CD14-positive monocyte (primary cell): ENCODE data around the gene APOB. TPM values are rescaled to one million over a fixed set of nuclear protein-coding genes. Genes with fewer than 3 reads are reported as not detected.
A peak's percentile ranks its signal among the peaks of the same experiment; 100 is the strongest.

Source experiments
- DNase-seq, 3 donors: peaks; one replicate each; pipeline ENCODE4 v3.0.0-alpha.2; 2011 to 2022
- H2AFZ ChIP-seq: 2 replicates; pipeline ENCODE4 v1.6.0; 2012; ENCODE audit warnings: mild to moderate bottlenecking, low read depth, low read length, inconsistent platforms; ENCODE audit not compliant: insufficient read depth, poor library complexity, severe bottlenecking
- H3K27ac ChIP-seq, 2 donors: 1 replicate in 1 of 2; 2 replicates in 1 of 2; pipeline ENCODE4 v1.5.1; 2012 to 2013; ENCODE audit warnings: low read length in 2 of 2, control low read depth in 1 of 2, inconsistent platforms in 1 of 2, low read depth in 1 of 2, mild to moderate bottlenecking in 1 of 2
- H3K27me3 ChIP-seq, 2 donors: one replicate each; pipeline versions ENCODE4 v1.6.0 to v1.6.1; 2011 to 2013; ENCODE audit warnings: low read length in 2 of 2; ENCODE audit not compliant: control insufficient read depth in 2 of 2, insufficient read depth in 2 of 2
- H3K36me3 ChIP-seq, 2 donors: replicated peaks in 1 of 2; 1 replicate in 1 of 2; 2 replicates in 1 of 2; pipeline versions ENCODE4 v1.5.1 to v1.6.1; 2012 to 2013; ENCODE audit warnings: low read length in 2 of 2, control low read depth in 1 of 2, inconsistent platforms in 1 of 2, mild to moderate bottlenecking in 1 of 2; ENCODE audit not compliant: insufficient read depth in 2 of 2, control insufficient read depth in 1 of 2
- H3K4me1 ChIP-seq, 2 donors: 1 replicate in 1 of 2; 2 replicates in 1 of 2; pipeline versions ENCODE4 v1.5.1 to v1.6.1; 2012 to 2013; ENCODE audit warnings: low read length in 2 of 2, control low read depth in 1 of 2, inconsistent platforms in 1 of 2, mild to moderate bottlenecking in 1 of 2, moderate library complexity in 1 of 2; ENCODE audit not compliant: insufficient read depth in 2 of 2, control insufficient read depth in 1 of 2
- H3K4me2 ChIP-seq: replicated peaks from 2 replicates; pipeline ENCODE3; 2012; ENCODE audit warnings: low read length, moderate library complexity, mild to moderate bottlenecking; ENCODE audit not compliant: poor library complexity, severe bottlenecking; ENCODE audit errors: extremely low read depth
- H3K4me3 ChIP-seq, 3 experiments: fragments of 200-600 bp in 1 of 3; sonication (generic) in 1 of 3; replicated peaks in 1 of 3; 1 replicate in 2 of 3; 2 replicates in 1 of 3; pipeline ENCODE4 v1.5.1; 2011 to 2013; ENCODE audit warnings: low read length in 3 of 3, mild to moderate bottlenecking in 3 of 3, control low read depth in 2 of 3, low read depth in 2 of 3, inconsistent platforms in 1 of 3, moderate library complexity in 1 of 3
- H3K79me2 ChIP-seq: 2 replicates; pipeline ENCODE4 v1.6.0; 2012; ENCODE audit warnings: mild to moderate bottlenecking, control low read depth, inconsistent platforms, low read length, moderate library complexity; ENCODE audit not compliant: insufficient read depth
- H3K9ac ChIP-seq: 2 replicates; pipeline ENCODE4 v1.6.0; 2017; ENCODE audit warnings: low read length, mild to moderate bottlenecking; ENCODE audit not compliant: insufficient read depth, poor library complexity, severe bottlenecking
- H3K9me3 ChIP-seq, 2 donors: replicated peaks in 1 of 2; 1 replicate in 1 of 2; 2 replicates in 1 of 2; pipeline versions ENCODE4 v1.5.1 to v1.6.1; 2012 to 2013; ENCODE audit warnings: low read length in 2 of 2, control low read depth in 1 of 2; ENCODE audit not compliant: control insufficient read depth in 1 of 2, insufficient read depth in 1 of 2
- H4K20me1 ChIP-seq: 2 replicates; pipeline ENCODE4 v1.6.0; 2012; ENCODE audit warnings: mild to moderate bottlenecking, low read length, control low read depth, moderate library complexity; ENCODE audit not compliant: insufficient read depth
- H3K27ac Mint-ChIP-seq, 7 donors: one replicate each; pipeline ENCODE4 v1.8.0; 2020; ENCODE audit warnings: mild to moderate bottlenecking in 7 of 7, mixed read lengths in 7 of 7, moderate library complexity in 6 of 7, inconsistent platforms in 2 of 7
- H3K27me3 Mint-ChIP-seq, 3 donors: one replicate each; pipeline ENCODE4 v1.8.0; 2021 to 2022; ENCODE audit warnings: low read depth in 3 of 3, mild to moderate bottlenecking in 3 of 3, mixed read lengths in 3 of 3, moderate library complexity in 3 of 3, inconsistent platforms in 1 of 3
- H3K36me3 Mint-ChIP-seq, 2 donors: one replicate each; pipeline ENCODE4 v1.8.0; 2020; ENCODE audit warnings: mixed read lengths in 2 of 2, inconsistent platforms in 1 of 2, mild to moderate bottlenecking in 1 of 2
- H3K4me1 Mint-ChIP-seq: one replicate; pipeline ENCODE4 v1.8.0; 2020; ENCODE audit warnings: mild to moderate bottlenecking, mixed read lengths
- H3K4me3 Mint-ChIP-seq, 2 donors: one replicate each; pipeline ENCODE4 v1.8.0; 2020; ENCODE audit warnings: mild to moderate bottlenecking in 2 of 2, mixed read lengths in 2 of 2, moderate library complexity in 1 of 2
- H3K9me3 Mint-ChIP-seq, 7 donors: one replicate each; pipeline ENCODE4 v1.8.0; 2020 to 2022; ENCODE audit warnings: mixed read lengths in 7 of 7, mild to moderate bottlenecking in 6 of 7, moderate library complexity in 6 of 7, inconsistent platforms in 2 of 7
- CTCF ChIP-seq: fragments of 200-600 bp; IDR thresholded peaks from one replicate; pipeline ENCODE4 v1.8.0; 2022; ENCODE audit warnings: antibody characterized with exemption, mild to moderate bottlenecking
- WGBS: methylation state at CpG from one replicate; pipeline ENCODE4 v1.1.5; 2013; ENCODE audit warnings: missing lambda C conversion rate; ENCODE audit not compliant: insufficient coverage; 5-methylcytosine and 5-hydroxymethylcytosine counted together
- intact Hi-C, 2 donors: fragments of 100-400 bp; cut with micrococcal nuclease; formaldehyde crosslinking; loops; one replicate each; pipeline versions ENCODE4 v1.15.0 to v1.15.1; 2023
- polyA plus RNA-seq, 3 donors: library from polyadenylated mRNA; depleted of rRNA in 1 of 3; unstranded in 2 of 3; stranded (reverse) in 1 of 3; fragments of 300-500 nt in 2 of 3; fragments of >200 nt in 1 of 3; fragmentation: Illumina TruSeq in 2 of 3; gene quantifications; 1 replicate in 2 of 3; 2 replicates in 1 of 3; pipeline ENCODE4 v1.2.3, GENCODE V29; 2012 to 2021

The APOB gene
- polyA plus RNA-seq, 3 donors = 0.02 TPM; not detected in 2

DNA sequence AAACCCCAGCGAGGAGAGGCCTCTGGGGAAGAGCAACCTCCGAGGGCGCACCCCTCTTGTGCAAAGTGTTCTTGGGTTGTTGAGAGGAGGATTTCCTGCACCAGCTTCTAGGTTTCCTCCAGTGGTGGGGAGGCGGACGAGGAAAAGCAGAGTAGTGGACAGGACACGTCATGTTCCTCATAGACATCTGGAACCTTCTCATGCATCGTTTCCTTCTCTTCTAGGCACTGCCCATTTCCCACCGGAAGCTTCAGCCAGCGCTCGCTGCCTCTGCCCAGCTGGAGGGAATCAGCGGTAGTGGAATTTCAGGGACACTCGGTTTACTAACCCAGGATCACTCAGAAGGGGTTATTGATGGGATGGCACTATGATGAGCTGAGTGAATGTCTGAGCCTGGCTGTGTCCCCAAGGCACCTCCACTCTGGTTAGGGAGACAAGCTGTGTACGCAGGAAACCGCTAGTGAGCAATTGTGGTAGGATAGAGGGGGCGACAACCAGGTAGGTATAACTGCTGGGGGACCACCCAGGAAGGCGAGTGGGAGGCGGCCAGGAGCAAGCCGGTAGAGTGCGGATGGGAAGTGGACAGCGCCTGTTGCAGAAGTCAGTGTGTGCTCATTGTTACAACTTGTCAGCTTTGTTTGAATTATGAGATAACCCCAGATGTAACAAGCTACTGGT lies 960 bp upstream of the APOB start:
- no peak for TF ChIP-seq CTCF
- Mint-ChIP-seq H3K27me3 (peaks cover 19 to 28% (median 26%) of the 10 kb centered on the region in 3 donors), H3K9me3 (peaks cover 0 to 6% (median 0%) of the 10 kb centered on the region in 7 donors), H3K36me3 (no peaks in the 10 kb centered on the region), H3K4me1 (peaks cover 3% of the 10 kb centered on the region), H3K4me3 (peak overlapping the region in 1 of 2 donors; percentile 6), H3K27ac (no peak overlapping the region)
- DNase-seq = no peak
- H3K9ac ChIP-seq = no peak overlapping the region
- H3K79me2 ChIP-seq = no peaks in the 10 kb centered on the region
- H3K4me1 ChIP-seq = no peaks in the 10 kb centered on the region
- no peak overlapping the region for H3K4me3 ChIP-seq
- WGBS = 70% methylated on average over 15 of the region's 20 CpGs
- H3K27ac ChIP-seq = no peak overlapping the region
- intact Hi-C loops = loop anchor here (5.0 to 10.0 kb wide), 2 partner anchors 272 to 1310 kb away; no protein-coding TSS in a partner anchor
- peaks cover 4 to 21% of the 10 kb centered on the region in 2 donors for H3K27me3 ChIP-seq
- no peaks in the 10 kb centered on the region for H4K20me1 ChIP-seq
- no peak overlapping the region for H2AFZ ChIP-seq
- no peak overlapping the region for H3K4me2 ChIP-seq
- H3K9me3 ChIP-seq = peaks cover 0 to 4% of the 10 kb centered on the region in 2 donors
- no peaks in the 10 kb centered on the region for H3K36me3 ChIP-seq

GRCh38 chr2:21042958-21043743 lies 722 bp downstream of the APOB start:
- Histone ChIP-seq H3K27me3 (peaks cover 4 to 21% of the 10 kb centered on the region in 2 donors), H2AFZ (no peak overlapping the region), H3K4me3 (no peak overlapping the region), H3K27ac (no peak overlapping the region), H3K36me3 (no peaks in the 10 kb centered on the region), H3K9ac (no peak overlapping the region), H3K4me1 (no peaks in the 10 kb centered on the region), H4K20me1 (no peaks in the 10 kb centered on the region), H3K4me2 (no peak overlapping the region), H3K79me2 (no peaks in the 10 kb centered on the region), H3K9me3 (peaks cover 0 to 4% of the 10 kb centered on the region in 2 donors)
- peak; percentile 97 for TF ChIP-seq CTCF
- intact Hi-C loops = loop anchor here (2.0 to 10.0 kb wide), 3 partner anchors 274 to 1312 kb away; no protein-coding TSS in a partner anchor
- Mint-ChIP-seq H3K36me3 (no peaks in the 10 kb centered on the region), H3K9me3 (peaks cover 0 to 6% (median 0%) of the 10 kb centered on the region in 7 donors), H3K27ac (no peak overlapping the region), H3K27me3 (peaks cover 17 to 31% (median 28%) of the 10 kb centered on the region in 3 donors), H3K4me1 (peaks cover 3% of the 10 kb centered on the region), H3K4me3 (peak overlapping the region in 1 of 2 donors; percentile 33)
- peak; percentile 23 to 46 (median 31) for DNase-seq
- WGBS = 23% methylated on average over 13 of the region's 25 CpGs
